Measurements from ENCODE around the gene CYSRT1.

- TF ChIP-seq POLR2A (IDR thresholded peaks at IDR 0.05; ENCODE audit: low read depth, low read length) (no peak), POLR2AphosphoS5 (IDR thresholded peaks at IDR 0.05; ENCODE audit: low read depth, low read length) (no peak), TAF1 (IDR thresholded peaks at IDR 0.05; ENCODE audit: borderline replicate concordance, low read depth, low read length) (no peak)
Observed at GRCh38 chr9:137217276-137218211, 7.4 kb upstream of the CYSRT1 start.
